Right lobe of liver (tissue), 6 donors: ENCODE measurements around the gene TRIL. TPM values are rescaled to one million over a fixed set of nuclear protein-coding genes. Genes with fewer than 3 reads are reported as not detected.

Experiments
- ATAC-seq, 4 donors: fragments of 200-7000 bp; cut with Tn5 transposase; one replicate each; pipeline ENCODE4 v1.9.1; 2020; ENCODE audit warnings: mild to moderate bottlenecking in 4 of 4, moderate library complexity in 4 of 4
- DNase-seq, 3 donors: peaks; one replicate each; pipeline ENCODE4 v3.0.0-alpha.2; 2020
- H3K27ac ChIP-seq, 3 donors: fragments of 200-600 bp; one replicate each; pipeline ENCODE4 v1.8.0; 2022
- H3K27me3 ChIP-seq, 2 donors: fragments of 200-600 bp; one replicate each; pipeline ENCODE4 v1.8.0; 2022
- H3K36me3 ChIP-seq, 4 donors: fragments of 200-600 bp; sonication (generic) in 1 of 4; one replicate each; pipeline versions ENCODE4 v1.5.1 to v1.8.0; 2017 to 2022; ENCODE audit warnings: control low read depth in 1 of 4
- H3K4me1 ChIP-seq, 4 donors: fragments of 200-600 bp; sonication (generic) in 1 of 4; one replicate each; pipeline versions ENCODE4 v1.5.1 to v1.8.0; 2017 to 2022; ENCODE audit warnings: control low read depth in 1 of 4
- H3K4me3 ChIP-seq, 3 donors: fragments of 200-600 bp; one replicate each; pipeline ENCODE4 v1.8.0; 2022
- H3K9me3 ChIP-seq, 4 donors: fragments of 200-600 bp; sonication (generic) in 1 of 4; one replicate each; pipeline versions ENCODE4 v1.5.1 to v1.8.0; 2017 to 2022; ENCODE audit warnings: control low read depth in 1 of 4
- POLR2A ChIP-seq: fragments of 450-650 bp; IDR thresholded peaks from one replicate; pipeline ENCODE4 v1.6.1; 2017; ENCODE audit warnings: antibody characterized with exemption, mild to moderate bottlenecking
- WGBS: methylation state at CpG from one replicate; pipeline ENCODE4 v1.1.6; 2018; ENCODE audit warnings: low coverage, low lambda C conversion rate; ENCODE audit not compliant: insufficient coverage; ENCODE audit errors: missing lambda C conversion rate; 5-methylcytosine and 5-hydroxymethylcytosine counted together
- intact Hi-C, 2 donors: fragments of 100-400 bp; cut with DNase I; formaldehyde crosslinking; loops; one replicate each; pipeline versions ENCODE4 v1.11.2 to v1.14.1; 2022
- total RNA-seq, 6 experiments: library from RNA; depleted of rRNA in 2 of 6; stranded (reverse); fragments of >200 nt in 2 of 6; fragmentation: NEBNext Ultra II Directional in 3 of 6; extraction: Animal tissue kit (Norgen Biotek cat#: 25700) in 3 of 6; gene quantifications; one replicate each; pipeline versions ENCODE4 v1.1.0 to v1.2.4, GENCODE V29; 2016 to 2023
- TF ChIP-seq, protein P1 (sequence below), 4 donors: fragments of 200-600 bp in 3 of 4; fragments of 450-650 bp in 1 of 4; IDR thresholded peaks; one replicate each; pipeline versions ENCODE4 v1.5.1 to v1.8.0; 2016 to 2022; ENCODE audit warnings: antibody characterized with exemption in 4 of 4, mild to moderate bottlenecking in 2 of 4
- donor health status: DM: no; HTN: yes; CAD: no.
- donor health status: DM: no; HTN: no; CAD: no.
- donor health status: DM: no; HTN: no; CAD: no.
- donor health status: DM: no; HTN: yes; CAD: no.
- donor health status: DM: no; HTN: yes; CAD: no.

TRIL gene
- total RNA-seq, 6 experiments from 2014 or later: 0.12 to 0.29 (median 0.21) TPM

DNA sequence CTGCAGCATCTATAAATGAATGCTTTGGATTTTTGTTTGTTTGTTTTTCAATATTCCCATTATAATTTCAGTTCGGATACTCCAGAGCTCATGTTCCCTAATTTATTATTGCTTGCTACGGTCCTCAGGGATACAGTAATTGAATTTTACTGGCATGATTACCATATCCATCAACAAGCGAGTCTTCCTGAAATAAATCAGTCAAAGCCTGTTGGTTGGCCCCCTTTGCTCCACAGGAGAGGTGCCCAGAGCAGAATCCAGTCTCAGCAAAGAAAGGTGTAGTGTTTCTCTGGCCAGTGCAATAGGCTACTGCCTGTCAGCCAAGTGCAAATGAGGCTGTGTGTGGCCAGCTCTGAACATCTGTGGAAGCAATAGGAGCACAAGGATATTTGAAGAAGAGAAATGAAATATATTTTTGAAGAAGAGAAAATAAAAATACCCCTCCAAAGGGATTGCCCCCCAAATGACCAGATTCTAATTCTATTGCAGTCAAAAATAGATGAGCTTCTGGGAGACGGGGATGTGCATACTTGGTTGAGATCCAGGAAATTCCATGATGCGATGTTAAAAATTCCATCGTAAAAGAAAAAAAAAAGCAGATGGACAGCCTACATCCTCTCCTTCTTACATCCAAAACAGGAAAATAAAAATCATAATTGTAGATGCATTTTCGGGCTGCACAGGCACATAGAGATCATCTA is 18.1 kb downstream of the TRIL start:
- H3K27me3 ChIP-seq: no peaks in the 10 kb centered on the region
- no peak for DNase-seq
- TF ChIP-seq, protein P1, sequence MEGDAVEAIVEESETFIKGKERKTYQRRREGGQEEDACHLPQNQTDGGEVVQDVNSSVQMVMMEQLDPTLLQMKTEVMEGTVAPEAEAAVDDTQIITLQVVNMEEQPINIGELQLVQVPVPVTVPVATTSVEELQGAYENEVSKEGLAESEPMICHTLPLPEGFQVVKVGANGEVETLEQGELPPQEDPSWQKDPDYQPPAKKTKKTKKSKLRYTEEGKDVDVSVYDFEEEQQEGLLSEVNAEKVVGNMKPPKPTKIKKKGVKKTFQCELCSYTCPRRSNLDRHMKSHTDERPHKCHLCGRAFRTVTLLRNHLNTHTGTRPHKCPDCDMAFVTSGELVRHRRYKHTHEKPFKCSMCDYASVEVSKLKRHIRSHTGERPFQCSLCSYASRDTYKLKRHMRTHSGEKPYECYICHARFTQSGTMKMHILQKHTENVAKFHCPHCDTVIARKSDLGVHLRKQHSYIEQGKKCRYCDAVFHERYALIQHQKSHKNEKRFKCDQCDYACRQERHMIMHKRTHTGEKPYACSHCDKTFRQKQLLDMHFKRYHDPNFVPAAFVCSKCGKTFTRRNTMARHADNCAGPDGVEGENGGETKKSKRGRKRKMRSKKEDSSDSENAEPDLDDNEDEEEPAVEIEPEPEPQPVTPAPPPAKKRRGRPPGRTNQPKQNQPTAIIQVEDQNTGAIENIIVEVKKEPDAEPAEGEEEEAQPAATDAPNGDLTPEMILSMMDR (IDR thresholded peaks at IDR 0.05): no peak
- TF ChIP-seq POLR2A: no peak
- intact Hi-C loops: no loop called here
- H3K4me3 ChIP-seq: no peak overlapping the region
- H3K27ac ChIP-seq: no peak overlapping the region
- WGBS: 53% methylated on average over 7 of the region's 7 CpGs
- no peak for ATAC-seq
- H3K36me3 ChIP-seq: no peaks in the 10 kb centered on the region
- H3K9me3 ChIP-seq: no peaks in the 10 kb centered on the region
- H3K4me1 ChIP-seq: no peaks in the 10 kb centered on the region

DNA sequence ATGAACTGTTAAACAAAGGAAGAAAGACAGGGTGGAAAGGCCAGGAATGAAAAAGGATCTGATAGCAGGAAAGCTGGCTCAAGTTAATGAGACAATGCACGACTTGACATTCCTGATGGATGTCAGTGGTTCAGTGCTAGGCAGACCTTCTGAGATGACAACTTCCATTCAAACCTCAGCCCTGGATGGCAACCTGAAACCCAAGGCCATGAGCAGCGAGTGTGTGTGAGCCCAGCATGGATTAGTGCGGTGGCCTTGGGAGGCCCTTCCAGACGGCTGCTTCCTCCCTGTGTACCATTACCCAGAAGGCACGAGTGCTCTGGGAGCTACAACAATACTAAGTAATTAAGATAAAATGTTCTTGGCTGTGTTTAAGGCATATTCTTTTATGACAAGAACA is 18.8 kb downstream of the TRIL start:
- DNase-seq: no peak
- H3K4me3 ChIP-seq: no peak overlapping the region

DNA sequence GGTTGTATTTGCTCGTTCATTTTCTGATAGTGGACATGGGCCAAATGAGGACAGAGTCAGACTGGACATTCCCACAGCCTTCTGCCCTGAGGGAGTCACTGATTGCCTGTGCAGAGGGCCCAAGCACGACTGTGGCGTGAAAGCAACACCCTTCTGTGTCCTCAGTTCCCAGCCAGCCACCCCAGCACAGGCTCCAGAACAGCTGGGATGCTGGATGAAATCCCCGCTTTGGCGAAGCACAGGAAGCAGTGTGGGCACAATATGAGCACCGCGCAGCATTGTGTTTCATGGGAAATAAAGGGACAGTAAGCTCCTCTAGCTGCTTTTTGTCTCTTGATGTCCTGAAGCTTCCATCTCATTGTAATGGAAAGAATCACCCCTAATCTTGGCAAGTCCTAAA is 20.5 kb downstream of the TRIL start:
- TF ChIP-seq POLR2A: no peak
- TF ChIP-seq, protein P1 (IDR thresholded peaks at IDR 0.05): no peak
- Histone ChIP-seq H3K27me3 (no peaks in the 10 kb centered on the region), H3K27ac (no peak overlapping the region), H3K4me1 (peaks cover 0 to 6% (median 0%) of the 10 kb centered on the region in 4 donors), H3K4me3 (no peak overlapping the region), H3K9me3 (no peaks in the 10 kb centered on the region), H3K36me3 (no peaks in the 10 kb centered on the region)
- 68% methylated on average over 4 of the region's 7 CpGs for WGBS
- ATAC-seq: peak in 1 of 4 donors; percentile 33
- no peak for DNase-seq
- intact Hi-C loops: no loop called here

More for the DNA sequence above, 18.8 kb downstream of the TRIL start:
- Histone ChIP-seq H3K4me1 (no peaks in the 10 kb centered on the region), H3K27me3 (no peaks in the 10 kb centered on the region), H3K27ac (no peak overlapping the region), H3K9me3 (no peaks in the 10 kb centered on the region), H3K36me3 (no peaks in the 10 kb centered on the region)
- ATAC-seq: no peak
- 61% methylated on average over 2 of the region's 5 CpGs for WGBS
- intact Hi-C loops: no loop called here
- TF ChIP-seq POLR2A: no peak
- TF ChIP-seq, protein P1 (IDR thresholded peaks at IDR 0.05): no peak

DNA sequence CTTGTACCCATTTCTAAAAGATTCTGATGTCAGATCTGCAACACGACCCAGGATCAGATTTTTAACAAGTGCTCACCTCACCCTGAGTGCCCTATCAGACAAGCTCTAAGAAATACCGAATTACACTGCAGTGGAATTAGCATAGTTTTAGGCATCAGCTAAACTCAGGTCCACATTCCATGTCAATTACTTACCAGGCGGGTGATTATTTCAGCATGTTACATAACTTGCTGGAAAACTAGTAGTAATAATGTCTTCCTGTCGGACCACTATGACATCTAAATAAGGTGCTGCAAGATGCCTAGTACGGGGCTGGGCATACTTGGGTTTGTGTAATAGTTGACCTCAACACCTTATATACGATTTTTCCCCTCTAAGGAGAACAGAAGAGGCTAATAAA is 21.0 kb downstream of the TRIL start:
- H3K4me1 ChIP-seq: peaks cover 0 to 6% (median 0%) of the 10 kb centered on the region in 4 donors
- H3K27ac ChIP-seq: no peak overlapping the region
- intact Hi-C loops: no loop called here
- no peak for DNase-seq
- TF ChIP-seq, protein P1 (IDR thresholded peaks at IDR 0.05): no peak
- no peak for TF ChIP-seq POLR2A
- H3K9me3 ChIP-seq: no peaks in the 10 kb centered on the region
- H3K36me3 ChIP-seq: no peaks in the 10 kb centered on the region
- H3K27me3 ChIP-seq: no peaks in the 10 kb centered on the region
- no peak for ATAC-seq
- WGBS: 45% methylated on average over 6 of the region's 6 CpGs
- no peak overlapping the region for H3K4me3 ChIP-seq
